Measurements from ENCODE around the gene TMEM63A. TPM values are rescaled to one million over a fixed set of nuclear protein-coding genes. Genes with fewer than 3 reads are reported as not detected.
"Not testable (repeated sequence)": the region's sequence is repeated elsewhere in the genome, so short reads cannot be mapped to it uniquely, and the experiment has no call there.

Gene TMEM63A
- total and polyA plus RNA-seq, 8 donors = 5.3 to 208 (median 84.5) TPM

DNA sequence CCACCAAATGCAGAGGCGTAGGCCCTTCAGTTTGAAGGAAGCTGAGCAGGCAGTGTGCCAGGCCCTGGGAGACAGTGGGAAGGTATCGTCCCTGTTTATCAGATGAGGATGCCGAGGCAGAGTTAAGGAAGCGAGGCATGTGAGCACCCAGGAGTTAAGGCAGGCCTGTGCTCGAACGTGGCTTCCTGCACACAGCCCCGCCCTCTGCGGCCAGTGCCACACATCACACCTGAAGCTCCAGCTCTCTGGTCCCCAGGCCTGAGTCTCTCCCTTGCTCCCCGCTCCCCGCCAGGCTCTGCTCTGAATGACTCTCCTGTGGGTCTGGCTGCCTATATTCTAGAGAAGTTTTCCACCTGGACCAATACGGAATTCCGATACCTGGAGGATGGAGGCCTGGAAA, 40.1 kb downstream of the TMEM63A start:
- H3K4me1 ChIP-seq = peaks cover 7 to 23% (median 13%) of the 10 kb centered on the region in 4 donors
- no peak for TF ChIP-seq EP300 (IDR thresholded peaks at IDR 0.05)
- TF ChIP-seq POLR2AphosphoS5 (IDR thresholded peaks at IDR 0.05) = peak in 1 of 3 donors; percentile 4
- no peak for TF ChIP-seq POLR2A (IDR thresholded peaks at IDR 0.05)
- TF ChIP-seq, protein P1, sequence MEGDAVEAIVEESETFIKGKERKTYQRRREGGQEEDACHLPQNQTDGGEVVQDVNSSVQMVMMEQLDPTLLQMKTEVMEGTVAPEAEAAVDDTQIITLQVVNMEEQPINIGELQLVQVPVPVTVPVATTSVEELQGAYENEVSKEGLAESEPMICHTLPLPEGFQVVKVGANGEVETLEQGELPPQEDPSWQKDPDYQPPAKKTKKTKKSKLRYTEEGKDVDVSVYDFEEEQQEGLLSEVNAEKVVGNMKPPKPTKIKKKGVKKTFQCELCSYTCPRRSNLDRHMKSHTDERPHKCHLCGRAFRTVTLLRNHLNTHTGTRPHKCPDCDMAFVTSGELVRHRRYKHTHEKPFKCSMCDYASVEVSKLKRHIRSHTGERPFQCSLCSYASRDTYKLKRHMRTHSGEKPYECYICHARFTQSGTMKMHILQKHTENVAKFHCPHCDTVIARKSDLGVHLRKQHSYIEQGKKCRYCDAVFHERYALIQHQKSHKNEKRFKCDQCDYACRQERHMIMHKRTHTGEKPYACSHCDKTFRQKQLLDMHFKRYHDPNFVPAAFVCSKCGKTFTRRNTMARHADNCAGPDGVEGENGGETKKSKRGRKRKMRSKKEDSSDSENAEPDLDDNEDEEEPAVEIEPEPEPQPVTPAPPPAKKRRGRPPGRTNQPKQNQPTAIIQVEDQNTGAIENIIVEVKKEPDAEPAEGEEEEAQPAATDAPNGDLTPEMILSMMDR (IDR thresholded peaks at IDR 0.05) = no peak
- no peak overlapping the region for H3K27ac ChIP-seq
- H3K9me3 ChIP-seq = no peaks in the 10 kb centered on the region
- intact Hi-C loops (cut with DNase I; ENCODE audit: low total_unique reads) = no loop called here
- no peak overlapping the region for H3K4me3 ChIP-seq
- H3K27me3 ChIP-seq = no peaks in the 10 kb centered on the region
- H3K36me3 ChIP-seq = peaks cover 47 to 96% (median 89%) of the 10 kb centered on the region in 4 donors
- WGBS, 5 donors = 60 to 72% (median 66%) methylated on average over 12 of the region's 12 CpGs
- DNase-seq = no peak

DNA sequence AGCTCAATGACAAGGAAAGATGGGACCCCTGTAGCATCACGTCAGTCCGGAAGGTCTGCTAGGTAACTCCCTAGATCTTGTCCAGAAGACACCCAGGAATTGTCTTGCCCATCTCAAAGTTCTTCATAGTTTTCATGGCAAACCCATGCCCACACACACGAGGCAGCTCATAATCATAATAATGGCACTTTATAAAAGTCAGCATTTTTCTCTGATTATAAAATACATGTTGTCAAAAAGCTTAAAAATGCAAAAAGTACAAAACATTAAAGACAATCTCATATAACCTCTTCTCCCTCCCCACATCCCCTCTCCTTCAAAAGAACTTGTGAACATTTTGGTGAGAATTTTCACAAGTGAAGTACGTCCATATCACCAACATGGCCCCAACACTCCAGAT, 41.5 kb downstream of the TMEM63A start:
- Histone ChIP-seq H3K27me3 (no peaks in the 10 kb centered on the region), H3K4me1 (peaks cover 5 to 16% (median 10%) of the 10 kb centered on the region in 4 donors), H3K27ac (no peak overlapping the region), H3K4me3 (no peak overlapping the region), H3K9me3 (no peaks in the 10 kb centered on the region), H3K36me3 (peaks cover 35 to 87% (median 79%) of the 10 kb centered on the region in 4 donors)
- DNase-seq = no peak
- intact Hi-C loops (cut with DNase I; ENCODE audit: low total_unique reads) = no loop called here
- TF ChIP-seq, protein P1 (IDR thresholded peaks at IDR 0.05) = no peak
- TF ChIP-seq POLR2AphosphoS5 (IDR thresholded peaks at IDR 0.05) = no peak
- 81 to 84% (median 82%) methylated on average over 4 of the region's 4 CpGs for WGBS, 5 donors

DNA sequence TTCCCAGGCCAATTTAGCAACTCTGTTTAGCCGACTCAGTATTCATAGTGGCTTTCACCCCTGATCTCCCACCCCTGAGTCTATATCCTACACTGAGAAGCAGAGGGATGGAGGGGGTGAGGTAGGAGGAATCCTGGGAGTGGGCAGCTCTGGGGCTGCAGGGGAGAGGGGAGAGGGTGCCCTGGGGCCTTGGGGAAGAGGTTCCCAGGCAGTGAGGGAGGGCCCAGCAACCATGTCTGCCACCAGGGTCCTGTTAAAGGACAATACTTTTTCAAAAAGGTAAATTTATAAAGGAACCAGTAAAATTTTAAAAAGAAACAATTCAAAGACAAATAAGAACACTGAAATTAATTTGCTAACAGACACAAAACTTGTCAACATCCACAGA, 42.0 kb downstream of the TMEM63A start:
- TF ChIP-seq POLR2AphosphoS5 (IDR thresholded peaks at IDR 0.05) (no peak), POLR2A (IDR thresholded peaks at IDR 0.05) (no peak), EP300 (IDR thresholded peaks at IDR 0.05) (no peak)
- TF ChIP-seq, protein P1 (IDR thresholded peaks at IDR 0.05) = no peak
- Histone ChIP-seq H3K36me3 (peaks cover 35 to 82% (median 74%) of the 10 kb centered on the region in 4 donors), H3K4me1 (peaks cover under 1 to 16% (median 5%) of the 10 kb centered on the region in 4 donors), H3K9me3 (no peaks in the 10 kb centered on the region), H3K27ac (peak overlapping the region in 1 of 5 donors; percentile 20), H3K4me3 (no peak overlapping the region), H3K27me3 (no peaks in the 10 kb centered on the region)
- 78 to 91% (median 89%) methylated on average over 1 of the region's 1 CpG for WGBS, 5 donors
- DNase-seq = no peak
- intact Hi-C loops (cut with DNase I; ENCODE audit: low total_unique reads) = no loop called here

DNA sequence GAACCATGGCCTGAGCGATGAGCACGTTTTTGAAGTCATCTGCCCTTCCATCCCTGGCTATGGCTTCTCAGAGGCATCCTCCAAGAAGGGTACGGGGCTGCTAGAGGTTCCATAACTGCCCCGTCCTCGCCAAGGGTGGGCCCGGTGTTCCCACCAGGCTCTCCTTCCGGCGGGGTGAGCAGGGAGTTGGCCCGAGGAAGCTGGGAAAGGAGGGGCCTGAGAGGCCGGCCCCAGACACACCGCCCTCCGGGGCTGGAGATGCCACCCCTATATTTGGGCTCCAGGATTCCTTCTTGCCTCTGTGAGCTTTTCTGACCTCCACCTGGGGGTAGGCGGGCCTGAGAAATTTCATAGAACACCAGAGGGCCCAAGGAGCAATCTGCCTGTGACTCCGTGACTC, 43.4 kb downstream of the TMEM63A start:
- H3K27ac ChIP-seq = peak overlapping the region in 1 of 5 donors; percentile 20
- intact Hi-C loops (cut with DNase I; ENCODE audit: low total_unique reads) = no loop called here
- H3K4me1 ChIP-seq = peaks cover 4 to 26% (median 5%) of the 10 kb centered on the region in 4 donors
- H3K36me3 ChIP-seq = peaks cover 23 to 68% (median 61%) of the 10 kb centered on the region in 4 donors
- no peak for DNase-seq
- no peak overlapping the region for H3K4me3 ChIP-seq
- TF ChIP-seq, protein P1 (IDR thresholded peaks at IDR 0.05) = no peak
- TF ChIP-seq POLR2A (IDR thresholded peaks at IDR 0.05) = no peak
- TF ChIP-seq POLR2AphosphoS5 (IDR thresholded peaks at IDR 0.05) = no peak
- TF ChIP-seq EP300 (IDR thresholded peaks at IDR 0.05) = no peak
- H3K27me3 ChIP-seq = no peaks in the 10 kb centered on the region
- H3K9me3 ChIP-seq = no peaks in the 10 kb centered on the region
- WGBS, 5 donors = 75 to 92% (median 86%) methylated on average over 11 to 14 of the region's 14 CpGs

DNA sequence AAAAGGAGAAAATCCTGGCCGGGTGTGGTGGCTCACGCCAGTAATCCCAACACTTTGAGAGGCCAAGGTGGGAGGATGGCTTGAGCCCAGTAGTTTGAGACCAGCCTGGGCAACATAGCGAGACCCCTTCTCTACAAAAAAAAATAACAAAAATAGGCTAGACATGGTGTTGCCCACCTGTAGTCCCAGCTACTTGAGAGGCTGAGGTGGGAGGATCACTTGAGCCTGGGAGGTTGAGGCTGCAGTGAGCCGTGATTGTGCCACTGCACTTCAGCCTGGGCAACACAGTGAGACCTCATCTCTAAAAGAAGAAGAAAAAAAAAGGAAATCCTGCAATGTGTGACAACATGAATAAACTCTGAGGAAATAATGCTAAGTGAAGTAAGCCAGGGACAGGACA, 45.9 kb downstream of the TMEM63A start:
- H3K9me3 ChIP-seq; H3K27me3 ChIP-seq; DNase-seq; H3K4me3 ChIP-seq; intact Hi-C loops (cut with DNase I; ENCODE audit: low total_unique reads): not testable (repeated sequence)
- peaks cover 4 to 28% (median 5%) of the 10 kb centered on the region in 4 donors for H3K4me1 ChIP-seq
- 88 to 95% (median 93%) methylated on average over 4 of the region's 4 CpGs for WGBS, 5 donors
- H3K27ac ChIP-seq = peak overlapping the region in 3 of 5 donors; percentile 1 to 40 (median 26)
- H3K36me3 ChIP-seq = peaks cover 30 to 70% (median 63%) of the 10 kb centered on the region in 4 donors
